Astrocyte (in vitro differentiated cells and primary cell): ENCODE data around the gene TMEM107.

Experiments used
- EZH2 ChIP-seq: IDR thresholded peaks from 2 replicates; pipeline ENCODE4 v1.6.1; 2012; ENCODE audit warnings: mild to moderate bottlenecking, low read length, inconsistent platforms; ENCODE audit not compliant: insufficient read depth
- TF ChIP-seq, protein P1 (sequence below): IDR thresholded peaks from 2 replicates; pipeline ENCODE4 v1.5.1; 2011; ENCODE audit warnings: low read depth, mild to moderate bottlenecking, inconsistent platforms, low read length, moderate library complexity; ENCODE audit not compliant: insufficient read depth

GRCh38 chr17:8146381-8147140, 29.6 kb downstream of the TMEM107 start:
- TF ChIP-seq, protein P1, sequence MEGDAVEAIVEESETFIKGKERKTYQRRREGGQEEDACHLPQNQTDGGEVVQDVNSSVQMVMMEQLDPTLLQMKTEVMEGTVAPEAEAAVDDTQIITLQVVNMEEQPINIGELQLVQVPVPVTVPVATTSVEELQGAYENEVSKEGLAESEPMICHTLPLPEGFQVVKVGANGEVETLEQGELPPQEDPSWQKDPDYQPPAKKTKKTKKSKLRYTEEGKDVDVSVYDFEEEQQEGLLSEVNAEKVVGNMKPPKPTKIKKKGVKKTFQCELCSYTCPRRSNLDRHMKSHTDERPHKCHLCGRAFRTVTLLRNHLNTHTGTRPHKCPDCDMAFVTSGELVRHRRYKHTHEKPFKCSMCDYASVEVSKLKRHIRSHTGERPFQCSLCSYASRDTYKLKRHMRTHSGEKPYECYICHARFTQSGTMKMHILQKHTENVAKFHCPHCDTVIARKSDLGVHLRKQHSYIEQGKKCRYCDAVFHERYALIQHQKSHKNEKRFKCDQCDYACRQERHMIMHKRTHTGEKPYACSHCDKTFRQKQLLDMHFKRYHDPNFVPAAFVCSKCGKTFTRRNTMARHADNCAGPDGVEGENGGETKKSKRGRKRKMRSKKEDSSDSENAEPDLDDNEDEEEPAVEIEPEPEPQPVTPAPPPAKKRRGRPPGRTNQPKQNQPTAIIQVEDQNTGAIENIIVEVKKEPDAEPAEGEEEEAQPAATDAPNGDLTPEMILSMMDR: no peak
- no peak for TF ChIP-seq EZH2
